DND-41 (cell line): ENCODE data around the gene TBCD.

Source experiments
- EZH2 ChIP-seq: IDR thresholded peaks from 3 replicates; pipeline ENCODE4 v1.6.1; 2012; ENCODE audit warnings: borderline replicate concordance, low read depth, mild to moderate bottlenecking, moderate library complexity, low read length, inconsistent platforms; ENCODE audit not compliant: severe bottlenecking
- TF ChIP-seq, protein P1 (sequence below): IDR thresholded peaks from 2 replicates; pipeline ENCODE4 v1.5.1; 2012; ENCODE audit warnings: borderline replicate concordance, low read length, moderate library complexity, mild to moderate bottlenecking; ENCODE audit not compliant: poor library complexity, severe bottlenecking; ENCODE audit errors: extremely low read depth

DNA sequence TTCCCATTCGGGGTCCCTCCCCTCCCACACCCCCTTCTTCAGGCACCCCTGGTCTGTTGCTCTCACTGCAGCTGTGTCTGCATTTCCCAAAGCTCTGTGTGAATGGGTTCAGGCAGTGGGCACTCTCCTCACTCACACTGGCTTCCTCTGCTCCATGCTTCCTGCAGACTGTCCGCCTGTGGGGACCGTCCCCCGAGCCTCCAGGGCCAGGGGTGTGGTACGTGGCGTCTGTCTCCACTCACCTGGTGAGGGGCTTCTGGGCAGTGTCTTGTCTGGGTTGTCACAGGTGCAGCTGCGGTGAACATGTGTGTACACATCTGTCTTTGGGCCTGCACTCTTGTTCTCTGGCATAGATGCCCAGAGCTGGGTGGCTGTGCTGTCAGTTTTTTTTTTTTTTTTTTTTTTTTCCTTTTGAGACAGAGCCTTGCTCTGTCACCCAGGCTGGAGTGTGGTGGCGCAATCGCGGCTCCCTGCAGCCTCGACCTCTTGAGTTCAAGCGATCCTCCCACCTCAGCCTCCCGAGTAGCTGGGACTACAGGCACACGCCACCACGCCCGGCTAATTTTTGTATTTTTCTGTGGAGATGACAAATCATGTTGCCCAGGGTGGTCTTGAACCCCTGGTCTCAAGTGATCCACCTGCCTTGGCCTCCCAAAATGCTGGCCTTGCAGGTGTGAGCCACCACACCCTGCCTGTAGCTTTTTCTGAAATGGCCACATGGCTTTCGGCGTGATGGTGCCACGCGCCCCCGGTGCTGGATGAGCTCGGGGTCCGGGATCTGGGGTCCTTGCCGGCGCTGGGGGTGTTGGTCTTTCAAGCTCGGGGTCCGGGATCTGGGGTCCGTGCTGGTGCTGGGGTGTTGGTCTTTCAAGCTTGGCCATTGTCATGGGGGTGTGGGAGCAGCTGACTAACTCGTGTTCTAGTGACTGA, 144.5 kb downstream of the TBCD start:
- TF ChIP-seq, protein P1, sequence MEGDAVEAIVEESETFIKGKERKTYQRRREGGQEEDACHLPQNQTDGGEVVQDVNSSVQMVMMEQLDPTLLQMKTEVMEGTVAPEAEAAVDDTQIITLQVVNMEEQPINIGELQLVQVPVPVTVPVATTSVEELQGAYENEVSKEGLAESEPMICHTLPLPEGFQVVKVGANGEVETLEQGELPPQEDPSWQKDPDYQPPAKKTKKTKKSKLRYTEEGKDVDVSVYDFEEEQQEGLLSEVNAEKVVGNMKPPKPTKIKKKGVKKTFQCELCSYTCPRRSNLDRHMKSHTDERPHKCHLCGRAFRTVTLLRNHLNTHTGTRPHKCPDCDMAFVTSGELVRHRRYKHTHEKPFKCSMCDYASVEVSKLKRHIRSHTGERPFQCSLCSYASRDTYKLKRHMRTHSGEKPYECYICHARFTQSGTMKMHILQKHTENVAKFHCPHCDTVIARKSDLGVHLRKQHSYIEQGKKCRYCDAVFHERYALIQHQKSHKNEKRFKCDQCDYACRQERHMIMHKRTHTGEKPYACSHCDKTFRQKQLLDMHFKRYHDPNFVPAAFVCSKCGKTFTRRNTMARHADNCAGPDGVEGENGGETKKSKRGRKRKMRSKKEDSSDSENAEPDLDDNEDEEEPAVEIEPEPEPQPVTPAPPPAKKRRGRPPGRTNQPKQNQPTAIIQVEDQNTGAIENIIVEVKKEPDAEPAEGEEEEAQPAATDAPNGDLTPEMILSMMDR: no peak
- no peak for TF ChIP-seq EZH2
